Panc1 (cell line): ENCODE measurements around the gene MINDY4. TPM values are rescaled to one million over a fixed set of nuclear protein-coding genes. Genes with fewer than 3 reads are reported as not detected.

Experiments used
- ATAC-seq: fragments of 200-7000 bp; cut with Tn5 transposase; 2 replicates; pipeline ENCODE4 v1.9.1; 2020; ENCODE audit warnings: mild to moderate bottlenecking, moderate library complexity
- BruUV-seq: library from RNA; stranded (reverse); fragments of 400-500 nt; replicated peaks from 2 replicates; lab custom pipeline; 2021; lab: Mats Ljungman, UMichigan
- CTCF ChIA-PET: fragments of 300-600 bp; sonication (Branson Sonifier 250); formaldehyde crosslinking; loops from one replicate; lab custom pipeline; 2022; ENCODE audit warnings: antibody characterized with exemption; lab: Charles Lee
- POLR2A ChIA-PET: fragments of 300-600 bp; sonication (Branson Sonifier 250); formaldehyde crosslinking; loops from one replicate; lab custom pipeline; 2022; ENCODE audit warnings: antibody characterized with exemption; lab: Charles Lee
- DNase-seq: peaks from one replicate; pipeline ENCODE4 v3.0.0-alpha.2; 2010; ENCODE audit warnings: low read depth, low spot score
- H3K27ac ChIP-seq: 2 replicates; pipeline ENCODE4 v1.5.1; 2011; ENCODE audit warnings: mild to moderate bottlenecking, low read length, inconsistent platforms
- H3K27me3 ChIP-seq: fragments of 200-500 bp; sonication (Bioruptor generic); 2 replicates; pipeline ENCODE4 v1.6.0; 2014; ENCODE audit warnings: low read length, inconsistent platforms; ENCODE audit not compliant: control insufficient read depth, insufficient read depth
- H3K36me3 ChIP-seq: fragments of 200-500 bp; sonication (Bioruptor generic); 2 replicates; pipeline ENCODE4 v1.5.1; 2014; ENCODE audit warnings: inconsistent platforms, mild to moderate bottlenecking, low read length, moderate library complexity; ENCODE audit not compliant: control insufficient read depth, insufficient read depth
- H3K4me1 ChIP-seq: 2 replicates; pipeline ENCODE4 v1.5.1; 2011; ENCODE audit warnings: inconsistent platforms, mild to moderate bottlenecking, low read length, moderate library complexity; ENCODE audit not compliant: control insufficient read depth, insufficient read depth
- H3K4me3 ChIP-seq, 2 experiments: 2 replicates each; pipeline ENCODE4 v1.5.1; 2011 to 2012; ENCODE audit warnings: low read depth in 2 of 2, low read length in 2 of 2, mild to moderate bottlenecking in 2 of 2, inconsistent platforms in 1 of 2, moderate library complexity in 1 of 2
- H3K9me3 ChIP-seq: fragments of 200-500 bp; sonication (Bioruptor generic); 2 replicates; pipeline ENCODE4 v1.5.1; 2014; ENCODE audit warnings: low read depth, mild to moderate bottlenecking, inconsistent platforms, low read length, moderate library complexity; ENCODE audit not compliant: control insufficient read depth, insufficient read depth
- CTCF ChIP-seq: fragments of 450-650 bp; IDR thresholded peaks from 2 replicates; pipeline ENCODE4 v1.5.1; 2017; ENCODE audit warnings: mild to moderate bottlenecking
- POLR2AphosphoS5 ChIP-seq: IDR thresholded peaks from 2 replicates; pipeline ENCODE4 v1.6.1; 2012; ENCODE audit warnings: mild to moderate bottlenecking, low read depth, low read length, moderate library complexity
- SIN3A ChIP-seq: IDR thresholded peaks from 2 replicates; pipeline ENCODE4 v1.6.1; 2012; ENCODE audit warnings: low read depth, mild to moderate bottlenecking, low read length, moderate library complexity, borderline replicate concordance; ENCODE audit not compliant: insufficient read depth
- TCF7L2 ChIP-seq: IDR thresholded peaks from 2 replicates; pipeline ENCODE4 v1.6.1; 2011; ENCODE audit warnings: mild to moderate bottlenecking, low read depth, low read length, inconsistent platforms
- in situ Hi-C: cut with HindIII; loops from 2 replicates; pipeline ENCODE4 v1.10.0; 2016; ENCODE audit warnings: low sequenced_read_pairs, low pct_unique_long_range_greater_than_20kb
- intact Hi-C: fragments of 100-400 bp; cut with micrococcal nuclease; formaldehyde crosslinking; loops from one replicate; pipeline ENCODE4 v1.10.0; 2022; ENCODE audit not compliant: unreplicated experiment
- total RNA-seq: library from RNA; stranded (reverse); gene quantifications from one replicate; pipeline ENCODE4 v1.2.1, GENCODE V29; 2021; ENCODE audit not compliant: unreplicated experiment
- TF ChIP-seq, protein P1 (sequence below), 2 experiments: IDR thresholded peaks; 2 replicates each; pipeline ENCODE4 v1.6.1; 2011 to 2012; ENCODE audit warnings: low read depth in 2 of 2, control low read depth in 1 of 2, low read length in 1 of 2, mild to moderate bottlenecking in 1 of 2, moderate library complexity in 1 of 2; ENCODE audit not compliant: insufficient read depth in 1 of 2

Gene MINDY4
- total RNA-seq, 1 experiment from 2014 or later, result 6.2 TPM

GRCh38 chr7:30917216-30917893, 146.1 kb downstream of the MINDY4 start:
- H3K27me3 ChIP-seq, result no peaks in the 10 kb centered on the region
- H3K4me3 ChIP-seq, result no peak overlapping the region
- ChIA-PET CTCF (interaction anchor here (0.6 kb wide), 1 partner anchor 122 kb away, joined by 4 read pairs; no protein-coding TSS in a partner anchor), POLR2A (no interaction called here)
- no peaks in the 10 kb centered on the region for H3K9me3 ChIP-seq
- no peak for DNase-seq
- no peak for ATAC-seq
- H3K36me3 ChIP-seq, result no peaks in the 10 kb centered on the region
- in situ Hi-C loops (no loop called here), intact Hi-C loops (no loop called here)
- H3K4me1 ChIP-seq, result no peaks in the 10 kb centered on the region
- no peak overlapping the region for H3K27ac ChIP-seq
- TF ChIP-seq, protein P1, sequence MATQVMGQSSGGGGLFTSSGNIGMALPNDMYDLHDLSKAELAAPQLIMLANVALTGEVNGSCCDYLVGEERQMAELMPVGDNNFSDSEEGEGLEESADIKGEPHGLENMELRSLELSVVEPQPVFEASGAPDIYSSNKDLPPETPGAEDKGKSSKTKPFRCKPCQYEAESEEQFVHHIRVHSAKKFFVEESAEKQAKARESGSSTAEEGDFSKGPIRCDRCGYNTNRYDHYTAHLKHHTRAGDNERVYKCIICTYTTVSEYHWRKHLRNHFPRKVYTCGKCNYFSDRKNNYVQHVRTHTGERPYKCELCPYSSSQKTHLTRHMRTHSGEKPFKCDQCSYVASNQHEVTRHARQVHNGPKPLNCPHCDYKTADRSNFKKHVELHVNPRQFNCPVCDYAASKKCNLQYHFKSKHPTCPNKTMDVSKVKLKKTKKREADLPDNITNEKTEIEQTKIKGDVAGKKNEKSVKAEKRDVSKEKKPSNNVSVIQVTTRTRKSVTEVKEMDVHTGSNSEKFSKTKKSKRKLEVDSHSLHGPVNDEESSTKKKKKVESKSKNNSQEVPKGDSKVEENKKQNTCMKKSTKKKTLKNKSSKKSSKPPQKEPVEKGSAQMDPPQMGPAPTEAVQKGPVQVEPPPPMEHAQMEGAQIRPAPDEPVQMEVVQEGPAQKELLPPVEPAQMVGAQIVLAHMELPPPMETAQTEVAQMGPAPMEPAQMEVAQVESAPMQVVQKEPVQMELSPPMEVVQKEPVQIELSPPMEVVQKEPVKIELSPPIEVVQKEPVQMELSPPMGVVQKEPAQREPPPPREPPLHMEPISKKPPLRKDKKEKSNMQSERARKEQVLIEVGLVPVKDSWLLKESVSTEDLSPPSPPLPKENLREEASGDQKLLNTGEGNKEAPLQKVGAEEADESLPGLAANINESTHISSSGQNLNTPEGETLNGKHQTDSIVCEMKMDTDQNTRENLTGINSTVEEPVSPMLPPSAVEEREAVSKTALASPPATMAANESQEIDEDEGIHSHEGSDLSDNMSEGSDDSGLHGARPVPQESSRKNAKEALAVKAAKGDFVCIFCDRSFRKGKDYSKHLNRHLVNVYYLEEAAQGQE (IDR thresholded peaks at IDR 0.05; ENCODE audit: insufficient read depth in 1 of 2, low read depth in 2 of 2, low read length in 1 of 2), result no peak
- no peak for TF ChIP-seq CTCF
- TF ChIP-seq POLR2AphosphoS5, result no peak
- no peak for TF ChIP-seq SIN3A
- TF ChIP-seq TCF7L2, result no peak
- BruUV-seq, result no TSS peak

DNA sequence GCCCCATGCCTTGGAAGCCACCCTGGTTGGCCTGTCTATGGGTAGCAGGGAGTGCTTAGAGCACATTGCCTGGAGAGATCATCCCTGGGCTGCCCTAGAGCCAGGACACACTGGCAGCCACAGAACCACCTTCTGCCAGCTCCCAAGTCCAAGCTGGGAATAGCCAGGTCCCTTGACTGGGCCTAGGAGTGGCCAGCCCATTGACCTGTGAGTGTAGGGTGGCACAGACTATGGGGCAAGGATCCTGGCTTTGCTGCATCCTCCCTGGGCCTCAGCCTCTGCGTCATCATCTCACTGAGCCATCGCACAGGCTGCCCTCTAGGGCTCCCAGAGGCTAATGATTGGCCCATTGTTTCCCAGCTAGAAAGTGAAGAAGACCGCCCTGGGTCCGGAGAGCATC, 147.5 kb downstream of the MINDY4 start:
- DNase-seq (no peak), ATAC-seq (no peak)
- Histone ChIP-seq H3K36me3 (no peaks in the 10 kb centered on the region), H3K4me3 (no peak overlapping the region), H3K9me3 (no peaks in the 10 kb centered on the region), H3K27ac (no peak overlapping the region), H3K4me1 (no peaks in the 10 kb centered on the region), H3K27me3 (no peaks in the 10 kb centered on the region)
- BruUV-seq, result no TSS peak
- CTCF ChIA-PET, result interaction anchor here (0.7 kb wide), 1 partner anchor 784 kb away, joined by 7 read pairs; the partner anchor contains the start of gene MTURN
- in situ Hi-C loops (no loop called here), intact Hi-C loops (no loop called here)
- TF ChIP-seq, protein P1 (IDR thresholded peaks at IDR 0.05; ENCODE audit: insufficient read depth in 1 of 2, low read depth in 2 of 2, low read length in 1 of 2), result no peak
- TF ChIP-seq POLR2AphosphoS5 (no peak), SIN3A (no peak), TCF7L2 (no peak), CTCF (no peak)
- POLR2A ChIA-PET, result no interaction called here
